PC-3 (cell line): ENCODE data around the gene ACVR1B.

Experiments used
- CTCF ChIP-seq: fragments of 300-600 bp; sonication (generic); conservative IDR thresholded peaks from 2 replicates; pipeline ENCODE4 v1.5.1; 2017; ENCODE audit warnings: antibody characterized with exemption, low read depth, mild to moderate bottlenecking, low read length
- EZH2 ChIP-seq: fragments of 300-600 bp; sonication (generic); IDR thresholded peaks from one replicate; pipeline ENCODE4 v1.6.1; 2017; ENCODE audit warnings: antibody characterized with exemption, mild to moderate bottlenecking, low read length; ENCODE audit not compliant: unreplicated experiment
- EZH2phosphoT487 ChIP-seq: fragments of 300-600 bp; sonication (generic); IDR thresholded peaks from 2 replicates; pipeline ENCODE4 v1.6.1; 2018; ENCODE audit warnings: mild to moderate bottlenecking, antibody characterized with exemption, low read length, borderline replicate concordance

GRCh38 chr12:51901881-51902280 is 49.6 kb upstream of the ACVR1B start:
- no peak for TF ChIP-seq EZH2
- no peak for TF ChIP-seq CTCF
- no peak for TF ChIP-seq EZH2phosphoT487
